ENCODE data around the gene CLINT1.

DNA sequence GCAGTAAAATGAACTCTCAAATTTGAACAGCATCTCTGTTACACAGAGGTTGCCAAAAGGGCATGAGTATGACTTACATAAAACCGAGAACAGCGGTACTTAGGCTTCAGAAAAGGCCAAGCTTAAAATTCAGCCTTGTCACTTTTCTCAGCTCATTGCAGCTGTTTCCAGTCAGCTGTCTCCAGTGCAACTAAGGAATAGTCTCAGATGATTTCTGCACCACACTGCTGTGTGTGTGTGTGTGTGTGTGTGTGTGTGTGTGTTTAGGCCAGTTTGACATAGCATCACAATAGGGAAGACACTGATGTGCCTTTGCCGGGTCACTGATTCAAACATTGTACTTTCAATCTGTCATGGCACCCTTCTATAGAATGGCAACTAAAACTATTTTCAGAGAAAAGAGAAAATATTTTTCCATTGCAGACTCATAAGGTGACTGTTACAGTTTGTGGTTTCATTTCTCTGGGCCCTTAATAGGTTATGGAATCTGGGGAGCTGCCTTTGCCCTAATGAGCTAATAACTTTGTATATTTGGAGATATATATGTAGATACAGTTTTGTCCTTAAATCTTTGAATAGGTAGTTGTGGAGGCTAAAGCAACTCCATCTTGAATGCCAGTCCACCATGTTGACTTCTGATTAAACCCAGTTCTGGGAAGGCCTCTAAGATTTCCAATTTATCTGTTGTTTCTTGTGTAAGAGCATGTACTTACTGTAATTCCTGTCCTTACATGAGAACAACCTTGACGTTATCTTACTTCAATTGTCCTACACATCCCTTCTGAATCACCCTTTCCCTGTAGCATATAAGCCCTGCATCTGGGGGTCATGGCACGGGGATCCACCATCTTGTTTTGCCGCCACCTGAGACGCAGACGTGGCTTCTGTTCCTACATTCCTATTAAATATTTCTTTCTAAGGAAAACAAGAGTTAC, 110.9 kb downstream of the CLINT1 start:
- TF ChIP-seq, protein P1, sequence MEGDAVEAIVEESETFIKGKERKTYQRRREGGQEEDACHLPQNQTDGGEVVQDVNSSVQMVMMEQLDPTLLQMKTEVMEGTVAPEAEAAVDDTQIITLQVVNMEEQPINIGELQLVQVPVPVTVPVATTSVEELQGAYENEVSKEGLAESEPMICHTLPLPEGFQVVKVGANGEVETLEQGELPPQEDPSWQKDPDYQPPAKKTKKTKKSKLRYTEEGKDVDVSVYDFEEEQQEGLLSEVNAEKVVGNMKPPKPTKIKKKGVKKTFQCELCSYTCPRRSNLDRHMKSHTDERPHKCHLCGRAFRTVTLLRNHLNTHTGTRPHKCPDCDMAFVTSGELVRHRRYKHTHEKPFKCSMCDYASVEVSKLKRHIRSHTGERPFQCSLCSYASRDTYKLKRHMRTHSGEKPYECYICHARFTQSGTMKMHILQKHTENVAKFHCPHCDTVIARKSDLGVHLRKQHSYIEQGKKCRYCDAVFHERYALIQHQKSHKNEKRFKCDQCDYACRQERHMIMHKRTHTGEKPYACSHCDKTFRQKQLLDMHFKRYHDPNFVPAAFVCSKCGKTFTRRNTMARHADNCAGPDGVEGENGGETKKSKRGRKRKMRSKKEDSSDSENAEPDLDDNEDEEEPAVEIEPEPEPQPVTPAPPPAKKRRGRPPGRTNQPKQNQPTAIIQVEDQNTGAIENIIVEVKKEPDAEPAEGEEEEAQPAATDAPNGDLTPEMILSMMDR (IDR thresholded peaks at IDR 0.05; ENCODE audit: low read length), result no peak
- TF ChIP-seq EZH2 (IDR thresholded peaks at IDR 0.05; ENCODE audit: borderline replicate concordance, low read length), result no peak

Data from OCI-LY1 (cell line).